WTC11 (cell line): ENCODE data around the gene NOL4L. TPM values are rescaled to one million over a fixed set of nuclear protein-coding genes. Genes with fewer than 3 reads are reported as not detected.

ENCODE experiments used
- ATAC-seq: fragments of 200-7000 bp; cut with Tn5 transposase; 2 replicates; pipeline ENCODE4 v1.10.0; 2021; ENCODE audit warnings: mild to moderate bottlenecking, moderate library complexity
- CTCF ChIA-PET: fragments of 300-600 bp; sonication (Branson Sonifier 250); formaldehyde crosslinking; loops from one replicate; lab custom pipeline; 2021; ENCODE audit warnings: antibody characterized with exemption; lab: Charles Lee
- POLR2A ChIA-PET: fragments of 350-600 bp; sonication (Branson Sonifier 250); formaldehyde crosslinking; loops from one replicate; lab custom pipeline; 2021; ENCODE audit warnings: antibody characterized with exemption; lab: Charles Lee
- DNase-seq: peaks from one replicate; pipeline ENCODE4 v3.0.0; 2021; ENCODE audit warnings: low spot score
- H3K27ac Mint-ChIP-seq: 2 replicates; pipeline ENCODE4 v1.8.0; 2021; ENCODE audit warnings: mixed read lengths
- H3K27me3 Mint-ChIP-seq: 2 replicates; pipeline ENCODE4 v1.8.0; 2021; ENCODE audit warnings: low read depth, mild to moderate bottlenecking, moderate library complexity, mixed read lengths
- H3K36me3 Mint-ChIP-seq: 2 replicates; pipeline ENCODE4 v1.8.0; 2021; ENCODE audit warnings: mixed read lengths
- H3K4me1 Mint-ChIP-seq: 2 replicates; pipeline ENCODE4 v1.8.0; 2022; ENCODE audit warnings: mixed read lengths
- H3K4me3 Mint-ChIP-seq: 2 replicates; pipeline ENCODE4 v1.8.0; 2021; ENCODE audit warnings: mild to moderate bottlenecking, moderate library complexity, mixed read lengths
- H3K9me3 Mint-ChIP-seq: 2 replicates; pipeline ENCODE4 v1.8.0; 2021; ENCODE audit warnings: mixed read lengths
- AFF4 ChIP-seq: sonication (generic); formaldehyde crosslinking; IDR thresholded peaks from 2 replicates; pipeline ENCODE4 v1.8.1; 2023; ENCODE audit warnings: mild to moderate bottlenecking, missing genetic modification reagents, borderline replicate concordance
- ATF2 ChIP-seq: sonication (generic); formaldehyde crosslinking; IDR thresholded peaks from 2 replicates; pipeline ENCODE4 v1.8.1; 2022; ENCODE audit warnings: low read depth, missing genetic modification reagents, borderline replicate concordance
- ATF3 ChIP-seq: sonication (generic); formaldehyde crosslinking; conservative IDR thresholded peaks from 2 replicates; pipeline ENCODE4 v1.8.1; 2022; ENCODE audit warnings: mild to moderate bottlenecking, missing genetic modification reagents
- CREB1 ChIP-seq: sonication (generic); formaldehyde crosslinking; IDR thresholded peaks from 2 replicates; pipeline ENCODE4 v1.8.0; 2023; ENCODE audit warnings: mild to moderate bottlenecking, missing genetic modification reagents
- CREM ChIP-seq: sonication (generic); formaldehyde crosslinking; IDR thresholded peaks from 2 replicates; pipeline ENCODE4 v1.8.1; 2022; ENCODE audit warnings: mild to moderate bottlenecking, missing genetic modification reagents, moderate library complexity
- CTCF ChIP-seq: fragments of 200-600 bp; IDR thresholded peaks from 2 replicates; pipeline ENCODE4 v1.8.0; 2022; ENCODE audit warnings: antibody characterized with exemption
- E2F5 ChIP-seq: sonication (generic); formaldehyde crosslinking; IDR thresholded peaks from 2 replicates; pipeline ENCODE4 v1.8.1; 2022; ENCODE audit warnings: mild to moderate bottlenecking, moderate library complexity, missing genetic modification reagents
- EMX1 ChIP-seq: fragments of 250-450 bp; sonication (Bioruptor Pico); IDR thresholded peaks from 2 replicates; pipeline ENCODE4 v1.8.0; 2021; ENCODE audit warnings: mild to moderate bottlenecking
- GABPB1 ChIP-seq: sonication (generic); formaldehyde crosslinking; IDR thresholded peaks from 2 replicates; pipeline ENCODE4 v1.8.1; 2023; ENCODE audit warnings: mild to moderate bottlenecking, missing genetic modification reagents
- GTF2I ChIP-seq: fragments of 250-450 bp; sonication (Bioruptor Pico); conservative IDR thresholded peaks from 2 replicates; pipeline ENCODE4 v1.4.0; 2021; ENCODE audit warnings: mild to moderate bottlenecking
- NFE2L1 ChIP-seq: sonication (generic); formaldehyde crosslinking; IDR thresholded peaks from 2 replicates; pipeline ENCODE4 v1.8.1; 2023; ENCODE audit warnings: missing genetic modification reagents
- NFYB ChIP-seq: sonication (generic); formaldehyde crosslinking; conservative IDR thresholded peaks from 2 replicates; pipeline ENCODE4 v1.8.0; 2022; ENCODE audit warnings: low read depth, missing genetic modification reagents
- NR2C2 ChIP-seq: sonication (generic); formaldehyde crosslinking; IDR thresholded peaks from 2 replicates; pipeline ENCODE4 v1.8.0; 2022; ENCODE audit warnings: mild to moderate bottlenecking, missing genetic modification reagents
- PREB ChIP-seq: sonication (generic); formaldehyde crosslinking; IDR thresholded peaks from 2 replicates; pipeline ENCODE4 v1.8.1; 2022; ENCODE audit warnings: mild to moderate bottlenecking, missing genetic modification reagents, moderate library complexity, borderline replicate concordance
- TCF7 ChIP-seq: sonication (generic); formaldehyde crosslinking; IDR thresholded peaks from 2 replicates; pipeline ENCODE4 v1.8.0; 2022; ENCODE audit warnings: mild to moderate bottlenecking, low read depth, missing genetic modification reagents, moderate library complexity
- TP53 ChIP-seq: sonication (generic); formaldehyde crosslinking; IDR thresholded peaks from 2 replicates; pipeline ENCODE4 v1.8.1; 2023; ENCODE audit warnings: mild to moderate bottlenecking, missing genetic modification reagents
- USF1 ChIP-seq: sonication (generic); formaldehyde crosslinking; IDR thresholded peaks from 2 replicates; pipeline ENCODE4 v1.8.0; 2022; ENCODE audit warnings: mild to moderate bottlenecking, missing genetic modification reagents
- USF2 ChIP-seq: sonication (generic); formaldehyde crosslinking; IDR thresholded peaks from 2 replicates; pipeline ENCODE4 v1.8.1; 2023; ENCODE audit warnings: mild to moderate bottlenecking, missing genetic modification reagents, moderate library complexity
- ZNF219 ChIP-seq: sonication (generic); formaldehyde crosslinking; IDR thresholded peaks from 2 replicates; pipeline ENCODE4 v1.8.0; 2023; ENCODE audit warnings: missing genetic modification reagents, mild to moderate bottlenecking, borderline replicate concordance
- ZNF396 ChIP-seq: fragments of 250-450 bp; sonication (Bioruptor Pico); IDR thresholded peaks from 2 replicates; pipeline ENCODE4 v1.8.0; 2021; ENCODE audit warnings: mild to moderate bottlenecking, moderate library complexity, borderline replicate concordance
- ZNF423 ChIP-seq: fragments of 250-450 bp; sonication (Bioruptor Pico); IDR thresholded peaks from 2 replicates; pipeline ENCODE4 v2.1.2; 2022; ENCODE audit warnings: mild to moderate bottlenecking, moderate library complexity
- ZNF671 ChIP-seq: fragments of 250-450 bp; sonication (Bioruptor Pico); IDR thresholded peaks from 2 replicates; pipeline ENCODE4 v1.8.0; 2021; ENCODE audit warnings: mild to moderate bottlenecking
- total RNA-seq: library from RNA; stranded (reverse); gene quantifications from 3 replicates; pipeline ENCODE4 v1.2.3, GENCODE V29; 2021

NOL4L gene
- total RNA-seq, 1 experiment from 2014 or later: 29.0 TPM

- ATAC-seq: no peak
- no peak overlapping the region for H3K4me3 Mint-ChIP-seq
- TF ChIP-seq NFE2L1 (CRISPR knock-in tag): no peak
- no peak for TF ChIP-seq USF1 (CRISPR knock-in tag)
- TF ChIP-seq ZNF396 (CRISPR knock-in tag): no peak
- TF ChIP-seq USF2 (CRISPR knock-in tag): no peak
- no peak for TF ChIP-seq ZNF671 (CRISPR knock-in tag)
- TF ChIP-seq EMX1: no peak
- TF ChIP-seq ZNF219 (CRISPR knock-in tag): no peak
- no peak for TF ChIP-seq NR2C2 (CRISPR knock-in tag)
- no peak for TF ChIP-seq GTF2I (CRISPR knock-in tag)
- DNase-seq: no peak
- H3K36me3 Mint-ChIP-seq: peaks cover 20% of the 10 kb centered on the region
- ChIA-PET POLR2A (no interaction called here), CTCF (no interaction called here)
- H3K27me3 Mint-ChIP-seq: no peaks in the 10 kb centered on the region
- H3K27ac Mint-ChIP-seq: no peak overlapping the region
- H3K9me3 Mint-ChIP-seq: no peaks in the 10 kb centered on the region
- H3K4me1 Mint-ChIP-seq: no peaks in the 10 kb centered on the region
Observed at GRCh38 chr20:32434434-32434833, 150.7 kb downstream of the NOL4L start.

GRCh38 chr20:32433311-32434021 lies 151.7 kb downstream of the NOL4L start:
- H3K36me3 Mint-ChIP-seq: peaks cover 28% of the 10 kb centered on the region
- no peak overlapping the region for H3K4me3 Mint-ChIP-seq
- ChIA-PET POLR2A (no interaction called here), CTCF (no interaction called here)
- DNase-seq: no peak
- H3K9me3 Mint-ChIP-seq: no peaks in the 10 kb centered on the region
- H3K4me1 Mint-ChIP-seq: no peaks in the 10 kb centered on the region
- no peak for ATAC-seq
- H3K27me3 Mint-ChIP-seq: no peaks in the 10 kb centered on the region
- H3K27ac Mint-ChIP-seq: no peak overlapping the region
- no peak for TF ChIP-seq AFF4 (CRISPR knock-in tag)
- TF ChIP-seq CREM (CRISPR knock-in tag): no peak
- no peak for TF ChIP-seq ZNF423
- TF ChIP-seq GABPB1 (CRISPR knock-in tag): no peak
- TF ChIP-seq NFYB (CRISPR knock-in tag): no peak
- TF ChIP-seq E2F5: no peak
- no peak for TF ChIP-seq GTF2I (CRISPR knock-in tag)
- no peak for TF ChIP-seq TCF7 (CRISPR knock-in tag)
- TF ChIP-seq ATF2 (CRISPR knock-in tag): no peak
- no peak for TF ChIP-seq ATF3
- TF ChIP-seq CTCF: no peak
- no peak for TF ChIP-seq NR2C2 (CRISPR knock-in tag)
- no peak for TF ChIP-seq TP53 (CRISPR knock-in tag)
- TF ChIP-seq PREB: no peak
- no peak for TF ChIP-seq CREB1
- no peak for TF ChIP-seq ZNF671 (CRISPR knock-in tag)
